Stimulated activated CD4-positive, alpha-beta T cell treated with anti-CD3 and anti-CD28 coated beads, Interleukin-15, amount 100 ng/mL, for 24 hours (primary cell): ENCODE measurements around the gene SLC37A1.
"Not testable (repeated sequence)": the region's sequence is repeated elsewhere in the genome, so short reads cannot be mapped to it uniquely, and the experiment has no call there.

ENCODE experiments used
- DNase-seq: peaks from one replicate; pipeline ENCODE4 v3.0.0-alpha.2; 2020

The SLC37A1 gene

DNA sequence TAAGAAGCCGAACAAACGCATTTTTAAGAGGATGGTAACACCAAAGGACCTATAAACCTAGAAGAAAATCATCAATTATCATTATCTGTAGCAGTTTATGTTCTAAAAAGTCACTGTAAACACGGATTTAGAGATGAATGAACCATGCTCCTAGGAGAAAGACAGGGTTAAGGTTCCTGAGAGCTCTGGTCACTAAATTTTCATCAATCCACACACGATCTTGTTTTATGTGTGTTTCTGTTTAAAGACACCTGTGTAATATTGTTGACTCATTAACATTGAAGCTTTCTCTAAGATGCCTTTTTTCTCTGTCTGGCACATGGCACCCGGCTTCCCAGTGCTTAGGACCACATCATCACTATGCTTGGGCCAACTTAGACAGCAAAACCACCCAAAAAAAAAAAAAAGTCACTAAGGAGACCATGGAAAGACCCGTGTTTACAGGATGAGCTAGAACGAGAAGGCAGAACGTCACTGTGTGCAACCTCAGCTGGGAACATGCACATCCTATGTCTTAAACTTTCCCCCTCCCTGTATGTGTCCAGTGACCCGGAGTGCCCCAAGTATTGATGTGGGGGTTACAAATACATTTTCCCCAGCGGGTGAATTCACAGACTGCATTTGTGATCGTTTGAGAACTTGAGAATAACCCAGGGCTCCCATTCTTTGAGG lies 84.0 kb downstream of the SLC37A1 start:
- DNase-seq: no peak

- DNase-seq: no peak
Observed at GRCh38 chr21:42598159-42598735, 84.6 kb downstream of the SLC37A1 start.

DNA sequence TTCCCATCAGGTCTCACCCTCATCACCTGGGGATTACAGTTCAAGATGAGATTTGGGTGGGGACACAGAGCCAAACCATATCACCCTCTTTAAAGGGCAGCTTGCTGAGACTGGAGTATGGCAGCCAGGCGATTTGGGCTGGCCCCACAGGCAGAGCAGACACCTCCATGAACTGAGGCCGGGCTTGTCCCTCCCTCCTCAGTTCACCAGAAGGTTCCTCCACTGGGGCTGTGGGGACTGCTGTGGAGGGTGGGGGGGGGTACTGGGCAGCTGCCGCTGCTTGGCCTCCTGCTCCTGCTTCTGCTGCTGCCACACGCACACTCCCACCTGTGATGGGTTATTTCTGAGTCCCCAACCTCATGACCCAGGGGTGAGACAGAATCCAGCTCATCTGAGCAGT lies 85.8 kb downstream of the SLC37A1 start:
- DNase-seq: no peak

DNA sequence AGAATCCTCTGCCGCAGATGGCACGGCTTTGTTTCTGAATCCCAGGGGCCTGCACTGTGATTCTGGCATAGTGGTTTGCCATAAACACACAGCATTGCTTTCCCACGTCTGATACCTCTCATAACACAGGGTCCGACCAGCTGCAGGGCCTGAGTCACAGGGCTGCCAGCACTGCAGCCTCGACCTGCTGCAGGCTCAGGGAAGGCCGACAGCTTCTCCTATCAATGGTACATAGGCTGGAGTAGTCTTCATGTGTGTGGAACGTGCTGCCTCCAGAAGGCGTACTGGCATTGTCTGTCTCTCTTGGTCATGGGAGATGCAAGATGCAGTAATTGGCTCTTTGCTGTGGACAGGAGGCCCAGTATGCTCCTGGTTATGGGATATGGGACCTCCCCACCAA lies 86.3 kb downstream of the SLC37A1 start:
- no peak for DNase-seq

DNA sequence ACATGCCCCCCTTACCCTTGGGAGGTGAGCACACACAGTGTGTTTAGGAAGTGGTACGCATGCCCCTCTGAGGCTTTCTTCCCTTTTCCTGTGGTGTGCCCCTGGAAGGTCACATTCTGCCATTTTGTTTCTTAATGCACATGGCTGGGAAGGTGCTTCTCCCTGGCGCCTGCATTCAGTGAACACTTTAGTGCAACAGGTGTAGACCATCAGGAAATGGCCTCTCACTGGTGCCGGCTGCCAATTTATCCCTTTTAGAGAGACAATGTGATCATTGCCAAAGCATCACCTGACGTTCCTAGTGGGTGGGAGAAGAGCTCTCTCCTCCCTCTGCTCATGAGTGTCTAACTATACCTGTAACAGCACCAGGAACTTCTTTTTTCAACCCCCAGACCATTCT lies 88.0 kb downstream of the SLC37A1 start:
- no peak for DNase-seq

- no peak for DNase-seq
Observed at GRCh38 chr21:42607102-42607501, 93.5 kb downstream of the SLC37A1 start.

- DNase-seq: no peak
Observed at GRCh38 chr21:42607525-42608102, 94.0 kb downstream of the SLC37A1 start.

DNA sequence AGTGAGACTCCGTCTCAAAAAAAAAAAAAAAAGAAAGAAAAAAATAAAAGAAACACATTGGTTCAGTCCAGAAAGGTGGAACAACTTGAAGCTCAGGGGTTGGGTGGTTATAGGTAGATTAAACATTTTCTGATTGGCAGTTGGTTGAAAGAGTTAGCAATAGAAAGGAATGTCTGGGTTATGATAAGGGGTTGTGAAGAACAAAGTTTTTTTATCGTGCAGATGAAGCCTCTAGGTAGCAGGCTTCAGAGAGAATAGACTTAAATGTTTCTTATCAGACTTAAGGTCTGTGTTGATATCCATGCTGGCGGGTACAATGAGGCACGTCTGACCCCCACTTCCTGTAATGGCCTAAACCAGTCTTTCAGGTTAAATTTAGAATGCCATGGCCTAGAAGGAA lies 94.8 kb downstream of the SLC37A1 start:
- DNase-seq: no peak

- peak; percentile 64 for DNase-seq
Observed at GRCh38 chr21:42609811-42610210, 96.2 kb downstream of the SLC37A1 start.

GRCh38 chr21:42611852-42612251 lies 98.2 kb downstream of the SLC37A1 start:
- DNase-seq: no peak

GRCh38 chr21:42612390-42612789 lies 98.7 kb downstream of the SLC37A1 start:
- no peak for DNase-seq

- DNase-seq: no peak
Observed at GRCh38 chr21:42613756-42614155, 100.1 kb downstream of the SLC37A1 start.

- DNase-seq: peak; percentile 69
Observed at GRCh38 chr21:42614396-42614795, 100.7 kb downstream of the SLC37A1 start.

- peak; percentile 71 for DNase-seq
Observed at GRCh38 chr21:42614811-42615351, 101.2 kb downstream of the SLC37A1 start.

- DNase-seq: not testable (repeated sequence)
Observed at GRCh38 chr21:42615377-42615776, 101.7 kb downstream of the SLC37A1 start.

GRCh38 chr21:42615924-42616323 lies 102.3 kb downstream of the SLC37A1 start:
- DNase-seq: no peak

DNA sequence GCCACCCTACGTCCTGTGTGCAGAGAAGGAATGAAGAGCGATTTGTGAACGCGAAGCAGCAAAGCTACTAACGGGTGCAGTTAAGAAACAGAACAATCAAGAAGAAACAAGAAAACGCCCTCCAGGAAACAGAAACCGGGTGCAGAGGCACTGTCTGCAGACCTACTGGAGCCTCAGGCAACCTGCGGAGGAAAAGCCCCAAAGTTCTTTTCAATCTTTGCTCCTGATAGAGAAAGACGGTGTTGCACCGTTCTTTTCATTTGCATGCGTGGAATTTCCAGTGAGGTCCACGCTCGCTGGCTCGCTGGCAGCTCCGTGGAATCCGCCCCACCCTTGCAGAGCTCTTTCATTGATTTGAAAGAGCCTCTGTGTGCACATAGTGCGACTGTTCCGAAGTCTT lies 102.8 kb downstream of the SLC37A1 start:
- peak; percentile 27 for DNase-seq

DNA sequence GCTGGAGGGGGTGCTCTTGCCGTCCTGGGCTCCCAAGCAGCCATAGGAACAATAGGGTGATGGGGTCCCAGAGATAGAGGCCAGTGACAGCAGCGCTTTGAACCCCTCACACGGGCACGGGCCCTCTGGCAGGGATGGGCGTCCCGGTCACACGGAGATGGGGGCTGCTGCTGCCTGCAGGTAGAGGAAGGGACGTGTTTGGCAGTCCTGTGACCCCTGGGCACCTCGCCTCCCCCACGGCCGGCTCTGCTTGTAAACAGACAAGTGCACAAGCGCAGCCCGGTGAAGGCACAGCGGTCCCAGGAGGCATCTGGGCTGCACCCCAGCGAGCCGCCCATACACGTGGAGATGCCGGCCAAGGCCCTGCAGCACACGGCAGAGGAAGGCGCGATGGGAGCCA lies 103.3 kb downstream of the SLC37A1 start:
- DNase-seq: no peak

DNA sequence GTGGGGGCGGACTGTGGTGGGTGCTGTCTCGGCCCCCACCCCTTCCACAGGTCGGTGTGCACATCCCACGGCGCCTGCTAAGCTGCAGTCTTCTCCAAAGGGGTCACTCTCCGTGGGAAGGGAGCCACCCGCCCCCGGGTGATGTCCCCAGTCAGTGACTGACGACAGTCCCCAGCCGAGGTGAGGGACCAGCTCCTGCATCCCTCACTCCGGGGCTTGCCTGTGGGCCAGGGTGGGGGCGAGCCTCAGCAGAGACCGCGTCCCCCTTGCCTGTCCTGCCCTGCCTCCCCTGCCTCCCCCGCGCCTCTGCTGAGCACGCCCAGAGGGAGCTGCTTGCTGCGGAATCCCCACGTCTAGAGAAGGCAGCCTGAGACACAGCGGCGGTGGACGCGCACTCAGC lies 103.8 kb downstream of the SLC37A1 start:
- no peak for DNase-seq

- no peak for DNase-seq
Observed at GRCh38 chr21:42618707-42619102, 105.1 kb downstream of the SLC37A1 start.

DNA sequence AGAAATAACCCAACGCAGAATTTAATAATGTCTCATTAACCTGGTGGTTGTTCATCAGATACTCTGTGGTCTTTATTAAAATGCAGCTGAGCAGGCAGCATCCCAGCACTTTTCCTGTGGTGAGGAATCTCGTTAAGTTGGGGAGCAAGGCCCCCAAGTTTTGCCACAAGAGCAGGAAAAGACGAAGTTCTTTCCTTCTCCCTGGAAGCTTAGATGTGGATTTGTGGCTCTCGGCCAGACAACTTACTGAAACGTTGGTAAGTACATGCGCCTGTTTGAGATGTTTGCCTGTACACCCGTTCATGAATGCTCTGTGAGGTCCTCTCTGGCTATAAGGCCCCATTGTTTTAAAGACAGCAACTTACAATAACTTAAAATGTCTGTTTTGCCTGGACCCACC lies 105.5 kb downstream of the SLC37A1 start:
- no peak for DNase-seq

- no peak for DNase-seq
Observed at GRCh38 chr21:42619841-42620240, 106.2 kb downstream of the SLC37A1 start.

GRCh38 chr21:42621166-42621818 lies 107.6 kb downstream of the SLC37A1 start:
- DNase-seq: no peak

- no peak for DNase-seq
Observed at GRCh38 chr21:42621819-42622177, 108.1 kb downstream of the SLC37A1 start.
